Mesendoderm (in vitro differentiated cells): ENCODE data around the gene RPS21.
A peak's percentile ranks its signal among the peaks of the same experiment; 100 is the strongest.

Experiments used
- DNase-seq: peaks from one replicate; pipeline ENCODE4 v3.0.0; 2013
- H2AK5ac ChIP-seq: 2 replicates; pipeline ENCODE4 v1.6.1; 2013; ENCODE audit warnings: low read length, inconsistent platforms
- H2BK120ac ChIP-seq: 2 replicates; pipeline ENCODE4 v1.6.1; 2013; ENCODE audit warnings: low read depth, mild to moderate bottlenecking, low read length, moderate library complexity, mixed read lengths
- H2BK15ac ChIP-seq: replicated peaks from 2 replicates; pipeline ENCODE4 v1.6.1; 2013; ENCODE audit warnings: low read depth, mild to moderate bottlenecking, moderate library complexity
- H2BK5ac ChIP-seq: 2 replicates; pipeline ENCODE4 v1.6.1; 2013; ENCODE audit warnings: low read length, inconsistent platforms
- H3K18ac ChIP-seq: 2 replicates; pipeline ENCODE4 v1.6.1; 2013; ENCODE audit warnings: mild to moderate bottlenecking, low read length, mixed read lengths
- H3K23ac ChIP-seq: one replicate; pipeline ENCODE4 v1.6.1; 2013; ENCODE audit warnings: low read length
- H3K27ac ChIP-seq: 2 replicates; pipeline ENCODE4 v1.5.1; 2013; ENCODE audit warnings: low read depth, mild to moderate bottlenecking, inconsistent platforms, low read length, moderate library complexity
- H3K27me3 ChIP-seq: 2 replicates; pipeline ENCODE4 v1.6.1; 2013; ENCODE audit warnings: low read length, control low read depth, mild to moderate bottlenecking, inconsistent platforms; ENCODE audit not compliant: insufficient read depth, poor library complexity
- H3K36me3 ChIP-seq: 2 replicates; pipeline ENCODE4 v1.6.1; 2013; ENCODE audit warnings: low read length, inconsistent platforms; ENCODE audit not compliant: control insufficient read depth, insufficient read depth
- H3K4ac ChIP-seq: one replicate; pipeline ENCODE4 v1.6.1; 2013; ENCODE audit warnings: low read depth, mild to moderate bottlenecking, low read length, moderate library complexity
- H3K4me1 ChIP-seq: 2 replicates; pipeline ENCODE4 v1.6.1; 2013; ENCODE audit warnings: low read depth, low read length, inconsistent platforms; ENCODE audit not compliant: control insufficient read depth
- H3K4me2 ChIP-seq: 2 replicates; pipeline ENCODE4 v1.6.1; 2013; ENCODE audit warnings: low read length
- H3K4me3 ChIP-seq: 2 replicates; pipeline ENCODE4 v1.5.1; 2013; ENCODE audit warnings: mild to moderate bottlenecking, low read length
- H3K56ac ChIP-seq: one replicate; pipeline ENCODE4 v1.6.1; 2013; ENCODE audit warnings: low read length
- H3K79me1 ChIP-seq: 2 replicates; pipeline ENCODE4 v1.6.1; 2013; ENCODE audit warnings: low read length, inconsistent platforms
- H3K79me2 ChIP-seq: 2 replicates; pipeline ENCODE4 v1.6.1; 2013; ENCODE audit warnings: mild to moderate bottlenecking, low read length; ENCODE audit not compliant: control insufficient read depth, insufficient read depth
- H3K9ac ChIP-seq: 2 replicates; pipeline ENCODE4 v1.6.1; 2013; ENCODE audit warnings: low read length, inconsistent platforms
- H4K5ac ChIP-seq: one replicate; pipeline ENCODE4 v1.6.1; 2013; ENCODE audit warnings: low read length
- H4K8ac ChIP-seq: one replicate; pipeline ENCODE4 v1.6.1; 2013; ENCODE audit warnings: low read depth, mild to moderate bottlenecking, control low read depth, low read length, moderate library complexity
- WGBS: extraction: QIAGEN DNeasy Blood & Tissue Kit; methylation state at CpG from one replicate; pipeline ENCODE4 v1.1.7; 2013; ENCODE audit warnings: low lambda C conversion rate, missing lambda C conversion rate; ENCODE audit not compliant: insufficient coverage; ENCODE audit errors: extremely low coverage; 5-methylcytosine and 5-hydroxymethylcytosine counted together

RPS21 gene

DNA sequence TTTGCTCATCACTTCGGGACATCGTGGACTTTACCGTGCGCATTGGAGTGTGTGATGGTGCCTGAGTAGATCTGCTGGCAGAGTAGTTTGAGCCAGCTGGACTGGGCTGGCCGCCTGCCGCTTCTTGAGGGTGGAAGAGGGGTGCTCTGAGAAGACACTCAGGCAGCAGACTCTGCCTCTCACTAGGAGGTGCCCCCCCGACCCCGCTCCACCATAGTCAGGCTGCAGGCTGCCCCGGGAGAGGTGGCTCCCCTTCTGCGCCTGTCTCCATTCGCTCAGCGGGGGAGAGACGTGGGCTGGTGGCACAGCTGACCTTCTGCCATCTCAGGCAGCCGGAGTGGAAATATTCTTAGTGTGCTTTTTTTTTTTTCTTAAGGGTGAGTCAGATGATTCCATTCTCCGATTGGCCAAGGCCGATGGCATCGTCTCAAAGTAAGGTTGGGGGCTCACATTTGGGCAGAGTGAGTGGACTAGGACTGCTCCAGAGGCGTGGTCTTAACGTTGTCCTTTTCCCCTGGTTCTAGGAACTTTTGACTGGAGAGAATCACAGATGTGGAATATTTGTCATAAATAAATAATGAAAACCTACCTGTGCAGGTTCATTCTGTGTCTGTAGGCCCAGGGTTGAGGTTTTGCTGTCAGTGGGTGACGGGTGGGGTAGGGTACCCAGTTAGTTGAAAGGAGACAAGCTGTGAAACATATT lies 1.2 kb downstream of the RPS21 start:
- peaks cover 8% of the 10 kb centered on the region for H3K36me3 ChIP-seq
- H3K27ac ChIP-seq: no peak overlapping the region
- H3K4me1 ChIP-seq: no peaks in the 10 kb centered on the region
- no peak overlapping the region for H3K18ac ChIP-seq
- H3K23ac ChIP-seq: no peak overlapping the region
- peaks cover 27% of the 10 kb centered on the region for H3K79me2 ChIP-seq
- peak overlapping the region; percentile 100 for H3K9ac ChIP-seq
- H2BK120ac ChIP-seq: no peak overlapping the region
- H4K8ac ChIP-seq: no peak overlapping the region
- no peak overlapping the region for H3K4ac ChIP-seq
- H2AK5ac ChIP-seq: no peak overlapping the region
- H2BK15ac ChIP-seq: no peak overlapping the region
- no peak for DNase-seq
- H2BK5ac ChIP-seq: no peak overlapping the region
- H3K4me3 ChIP-seq: peak overlapping the region; percentile 99
- peak overlapping the region; percentile 100 for H3K56ac ChIP-seq
- no peak overlapping the region for H4K5ac ChIP-seq
- H3K27me3 ChIP-seq: no peaks in the 10 kb centered on the region
- H3K79me1 ChIP-seq: peaks cover 18% of the 10 kb centered on the region
- H3K4me2 ChIP-seq: peak overlapping the region; percentile 98
- WGBS: no CpG with 5 or more reads among the region's 20 CpGs

DNA sequence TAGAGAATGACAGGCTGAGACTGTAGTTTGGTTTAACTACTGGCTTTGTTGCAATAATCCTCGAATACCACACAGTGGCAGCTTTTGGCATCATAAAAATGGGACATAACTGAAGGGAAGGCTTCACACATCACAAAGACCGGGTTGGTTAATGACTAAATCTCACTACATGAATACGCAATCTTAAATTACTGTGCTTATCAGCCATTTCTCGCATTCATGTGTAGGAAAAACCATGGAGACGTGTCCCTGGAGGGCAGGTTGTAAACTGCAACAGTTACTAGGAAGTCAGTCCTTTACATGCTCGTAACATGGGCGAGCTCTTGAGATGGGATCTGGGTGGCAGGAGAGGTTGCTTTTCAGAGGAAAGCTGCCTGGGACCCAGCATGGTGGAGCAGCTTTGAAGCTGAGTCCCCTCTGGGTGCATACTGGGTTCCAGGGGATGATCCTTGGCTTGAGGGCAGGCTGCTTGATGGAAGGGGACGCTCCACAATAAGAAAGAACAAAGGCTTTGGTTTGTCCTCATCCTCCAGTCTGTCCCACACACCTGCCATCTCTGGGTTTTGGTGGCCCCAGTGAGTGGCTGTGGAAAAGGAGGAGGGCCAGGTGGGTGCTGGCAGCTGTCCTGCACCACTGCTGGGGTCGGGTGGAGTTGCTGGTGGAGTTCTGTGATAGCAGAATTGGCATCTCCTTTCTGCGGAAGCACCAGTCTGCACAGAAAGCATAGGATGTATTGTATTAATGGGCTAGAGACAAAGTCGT lies 2.1 kb downstream of the RPS21 start:
- H3K36me3 ChIP-seq: peaks cover 8% of the 10 kb centered on the region
- no peak overlapping the region for H3K23ac ChIP-seq

DNA sequence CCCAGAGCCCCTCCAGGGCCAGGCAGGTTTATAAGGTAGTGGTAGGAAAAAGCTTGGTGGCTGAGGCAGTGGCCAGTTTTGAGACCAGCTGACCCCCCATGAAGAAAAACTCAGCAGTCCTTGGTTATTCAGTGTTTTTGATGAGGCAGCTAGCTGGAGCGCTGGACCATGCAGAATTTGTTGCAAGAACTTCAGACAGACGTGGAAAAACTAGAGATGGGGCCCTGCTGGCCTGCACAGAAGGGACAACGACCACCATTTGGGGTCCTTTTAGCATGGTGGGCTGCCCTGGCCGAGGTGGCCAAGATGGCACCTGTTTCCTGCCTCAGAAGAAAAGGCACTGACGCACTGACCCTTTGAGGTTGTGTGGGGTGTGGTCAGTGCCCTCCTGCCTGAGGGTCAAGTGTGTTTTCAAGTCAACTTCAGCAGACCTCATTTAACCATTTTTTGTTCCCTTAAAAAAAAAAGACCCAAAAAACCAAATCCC lies 2.7 kb downstream of the RPS21 start:
- Histone ChIP-seq H3K18ac (no peak overlapping the region), H3K4me3 (no peak overlapping the region), H4K8ac (no peak overlapping the region), H3K56ac (no peak overlapping the region), H3K23ac (no peak overlapping the region), H3K27me3 (no peaks in the 10 kb centered on the region), H2BK5ac (no peak overlapping the region), H3K27ac (no peak overlapping the region), H2AK5ac (no peak overlapping the region), H3K79me2 (peaks cover 24% of the 10 kb centered on the region), H3K4me2 (no peak overlapping the region), H3K36me3 (peaks cover 8% of the 10 kb centered on the region), H2BK15ac (no peak overlapping the region), H3K79me1 (peaks cover 18% of the 10 kb centered on the region), H2BK120ac (no peak overlapping the region), H3K9ac (no peak overlapping the region), H3K4ac (no peak overlapping the region), H3K4me1 (no peaks in the 10 kb centered on the region), H4K5ac (no peak overlapping the region)
- DNase-seq: no peak
- no CpG with 5 or more reads among the region's 5 CpGs for WGBS

More for the DNA sequence above, 2.1 kb downstream of the RPS21 start:
- H4K5ac ChIP-seq: no peak overlapping the region
- no peak overlapping the region for H3K56ac ChIP-seq
- H3K27ac ChIP-seq: no peak overlapping the region
- H3K27me3 ChIP-seq: no peaks in the 10 kb centered on the region
- no peak overlapping the region for H3K4me3 ChIP-seq
- peaks cover 27% of the 10 kb centered on the region for H3K79me2 ChIP-seq
- no peak overlapping the region for H3K9ac ChIP-seq
- H3K4me1 ChIP-seq: no peaks in the 10 kb centered on the region
- H3K18ac ChIP-seq: no peak overlapping the region
- H4K8ac ChIP-seq: no peak overlapping the region
- peaks cover 18% of the 10 kb centered on the region for H3K79me1 ChIP-seq
- H3K4me2 ChIP-seq: no peak overlapping the region
- no CpG with 5 or more reads among the region's 11 CpGs for WGBS
- no peak overlapping the region for H2AK5ac ChIP-seq
- no peak overlapping the region for H2BK15ac ChIP-seq
- no peak for DNase-seq
- no peak overlapping the region for H2BK120ac ChIP-seq
- H3K4ac ChIP-seq: no peak overlapping the region
- H2BK5ac ChIP-seq: no peak overlapping the region

DNA sequence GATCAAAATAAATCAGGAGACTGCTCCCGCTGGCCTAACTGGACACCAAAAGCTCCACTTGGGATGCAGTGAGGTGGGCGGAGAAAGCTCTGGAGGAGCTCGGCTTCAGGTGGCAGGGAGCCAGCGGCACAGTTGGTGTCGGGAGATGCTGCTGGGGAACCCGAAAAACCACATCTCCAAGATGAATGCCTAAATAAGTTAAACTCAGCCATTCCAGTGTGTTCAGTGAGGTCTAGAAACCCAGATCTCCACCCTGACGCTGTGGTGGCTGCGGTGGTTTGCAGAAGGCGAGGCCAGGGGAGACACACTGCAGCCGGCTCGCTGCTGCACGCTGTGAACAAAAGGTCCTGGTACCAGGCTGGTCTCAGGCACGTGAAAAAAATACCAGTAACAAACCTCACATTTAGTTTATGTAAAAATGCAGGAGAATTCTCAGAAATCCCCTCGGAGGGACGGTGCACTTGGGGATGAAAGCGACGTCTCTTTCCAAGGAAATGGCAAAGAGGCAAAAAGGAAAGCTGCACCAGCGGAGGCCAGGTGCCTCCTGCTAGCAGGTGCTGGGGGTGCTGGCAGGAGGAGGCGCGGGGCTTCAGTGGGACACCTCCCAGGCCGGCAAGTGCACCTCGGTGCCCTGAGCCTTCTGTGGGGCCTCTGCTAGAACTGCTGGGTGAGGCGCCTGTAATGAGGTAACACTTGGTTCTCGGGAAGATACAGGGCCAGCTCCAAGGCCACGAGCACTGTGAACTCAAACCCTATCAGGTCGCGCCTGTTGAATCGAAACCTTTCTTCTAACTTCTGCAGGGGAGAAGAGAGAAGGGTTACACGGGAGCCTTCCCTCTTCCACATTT lies 3.6 kb downstream of the RPS21 start:
- Histone ChIP-seq H3K79me1 (peaks cover 18% of the 10 kb centered on the region), H3K36me3 (peaks cover 8% of the 10 kb centered on the region)

DNA sequence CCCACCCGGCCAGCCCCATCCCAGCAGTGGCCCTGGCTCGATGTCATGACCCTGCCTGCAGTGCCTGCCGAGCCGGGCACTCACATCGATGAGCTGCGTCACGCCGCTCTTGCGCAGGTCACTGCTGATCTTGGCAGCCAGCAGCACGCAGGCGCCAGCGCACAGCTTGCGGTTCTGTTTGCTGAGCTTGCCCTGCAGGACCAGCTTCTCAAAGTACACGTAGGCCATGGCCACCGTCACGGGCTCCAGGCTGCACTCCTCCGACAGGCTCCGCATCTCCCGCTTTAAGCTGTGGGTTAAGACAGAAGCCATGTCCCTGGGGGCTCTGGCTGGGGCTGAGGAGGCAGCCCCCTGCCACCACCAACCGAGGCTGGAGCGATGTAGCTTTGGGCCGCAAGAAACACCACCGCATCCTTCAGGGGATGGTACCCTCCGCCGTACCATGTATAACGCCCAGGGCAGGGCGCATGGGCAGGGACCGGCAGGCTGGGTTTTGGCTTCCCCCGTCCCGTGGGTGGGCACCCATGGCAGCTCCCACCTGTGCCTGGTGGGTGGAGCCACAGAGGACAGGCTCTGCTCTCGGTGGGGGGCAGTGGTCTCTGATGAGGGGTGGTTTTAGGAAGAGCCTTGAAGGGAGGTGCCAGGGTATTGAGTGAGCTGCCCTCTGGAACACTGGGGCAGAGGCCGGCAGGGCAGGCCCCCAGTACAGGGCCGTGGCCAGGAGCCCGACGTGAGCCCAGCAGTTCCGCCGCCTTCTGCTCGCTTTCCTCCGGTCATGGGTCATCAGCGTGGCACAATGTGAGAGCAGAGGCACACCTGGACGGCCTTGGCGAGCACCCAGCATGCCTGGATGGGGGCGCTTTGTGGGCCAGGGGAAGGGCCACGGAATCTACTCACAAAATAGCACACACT lies 4.5 kb downstream of the RPS21 start:
- Histone ChIP-seq H3K18ac (no peak overlapping the region), H3K9ac (no peak overlapping the region), H3K23ac (no peak overlapping the region), H3K79me2 (peaks cover 15% of the 10 kb centered on the region), H4K8ac (no peak overlapping the region), H2BK120ac (no peak overlapping the region), H2BK15ac (no peak overlapping the region), H3K4ac (no peak overlapping the region), H4K5ac (no peak overlapping the region), H2BK5ac (no peak overlapping the region), H3K27ac (no peak overlapping the region), H3K4me1 (no peaks in the 10 kb centered on the region), H3K4me2 (no peak overlapping the region), H3K56ac (no peak overlapping the region), H3K79me1 (peaks cover 15% of the 10 kb centered on the region), H3K27me3 (no peaks in the 10 kb centered on the region), H2AK5ac (no peak overlapping the region), H3K36me3 (peaks cover 8% of the 10 kb centered on the region), H3K4me3 (no peak overlapping the region)
- DNase-seq: no peak
- no CpG with 5 or more reads among the region's 44 CpGs for WGBS

More for the DNA sequence above, 3.6 kb downstream of the RPS21 start:
- Histone ChIP-seq H3K79me2 (peaks cover 21% of the 10 kb centered on the region), H3K27ac (no peak overlapping the region), H2BK120ac (no peak overlapping the region), H3K4me2 (no peak overlapping the region), H2AK5ac (no peak overlapping the region), H3K4me3 (no peak overlapping the region), H3K27me3 (no peaks in the 10 kb centered on the region), H3K4me1 (no peaks in the 10 kb centered on the region), H3K56ac (no peak overlapping the region), H2BK5ac (no peak overlapping the region), H2BK15ac (no peak overlapping the region), H4K5ac (no peak overlapping the region), H3K4ac (no peak overlapping the region), H4K8ac (no peak overlapping the region), H3K9ac (no peak overlapping the region), H3K23ac (no peak overlapping the region), H3K18ac (no peak overlapping the region)
- WGBS: no CpG with 5 or more reads among the region's 29 CpGs
- DNase-seq: no peak
